ENCODE data around the gene LIPC.

Gene LIPC

GRCh38 chr15:58431221-58432149, at the start of gene LIPC:
TSS of gene LIPC (plus strand) at chr15:58431991. CDS start at chr15:58432033, 42 bp downstream.
- DNase-seq, result no peak
- in situ Hi-C loops (cut with MboI; ENCODE audit: low pct_unique_long_range_greater_than_20kb, low sequenced_read_pairs), result no loop called here

DNA sequence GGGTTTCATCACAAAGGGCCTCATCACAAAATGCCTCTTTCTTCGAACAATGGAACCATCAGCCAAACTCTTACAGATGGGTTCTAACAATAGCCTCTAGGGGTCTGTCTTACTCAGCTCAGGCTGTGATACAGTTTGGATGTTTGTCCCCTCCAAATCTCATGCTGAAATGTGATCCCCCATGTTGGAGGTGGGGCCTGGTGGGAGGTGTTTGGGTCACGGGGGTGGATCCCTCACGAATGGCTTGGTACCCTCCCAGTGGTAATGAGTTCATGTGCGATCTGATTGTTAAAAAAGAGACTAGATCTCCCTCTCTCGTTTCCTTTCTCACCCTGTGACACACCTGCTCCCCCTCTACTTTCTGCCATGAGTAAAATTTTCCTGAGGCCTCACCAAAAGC, 47.9 kb upstream of the LIPC start:
- peak; percentile 30 for DNase-seq
- in situ Hi-C loops (cut with MboI; ENCODE audit: low pct_unique_long_range_greater_than_20kb, low sequenced_read_pairs), result no loop called here

DNA sequence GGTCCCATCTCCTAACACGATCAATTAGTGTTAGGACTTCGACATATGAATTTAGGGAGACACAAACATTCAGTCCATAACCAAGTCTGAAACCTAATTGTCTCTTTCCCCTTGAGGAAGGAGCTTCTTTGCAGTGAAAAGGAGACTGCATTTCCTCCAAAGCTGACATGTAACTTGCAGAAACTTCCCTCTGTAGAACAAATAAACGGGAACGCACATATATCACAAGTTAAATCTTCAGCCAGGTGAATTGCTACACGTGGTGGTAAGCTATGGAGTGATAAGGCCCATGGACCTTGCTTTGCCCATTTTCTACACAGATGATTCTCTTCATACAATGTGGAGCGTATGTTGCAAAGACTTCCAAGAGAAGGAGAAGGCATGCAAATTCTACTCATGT, 47.1 kb upstream of the LIPC start:
- DNase-seq, result no peak
- in situ Hi-C loops (cut with MboI; ENCODE audit: low pct_unique_long_range_greater_than_20kb, low sequenced_read_pairs), result no loop called here

- DNase-seq, result no peak
- in situ Hi-C loops (cut with MboI; ENCODE audit: low pct_unique_long_range_greater_than_20kb, low sequenced_read_pairs), result no loop called here
These were observed 45.7 kb upstream of the LIPC start for GRCh38 chr15:58386081-58386480.

- in situ Hi-C loops (cut with MboI; ENCODE audit: low pct_unique_long_range_greater_than_20kb, low sequenced_read_pairs), result no loop called here
- no peak for DNase-seq
These were observed 45.1 kb upstream of the LIPC start for GRCh38 chr15:58386641-58387040.

GRCh38 chr15:58387130-58387529, 44.7 kb upstream of the LIPC start:
- DNase-seq, result no peak
- in situ Hi-C loops (cut with MboI; ENCODE audit: low pct_unique_long_range_greater_than_20kb, low sequenced_read_pairs), result no loop called here

GRCh38 chr15:58388211-58388610, 43.6 kb upstream of the LIPC start:
- DNase-seq, result no peak
- in situ Hi-C loops (cut with MboI; ENCODE audit: low pct_unique_long_range_greater_than_20kb, low sequenced_read_pairs), result no loop called here

- DNase-seq, result no peak
- in situ Hi-C loops (cut with MboI; ENCODE audit: low pct_unique_long_range_greater_than_20kb, low sequenced_read_pairs), result no loop called here
These were observed 41.7 kb upstream of the LIPC start for GRCh38 chr15:58390118-58390517.

GRCh38 chr15:58390655-58391054, 41.1 kb upstream of the LIPC start:
- in situ Hi-C loops (cut with MboI; ENCODE audit: low pct_unique_long_range_greater_than_20kb, low sequenced_read_pairs), result no loop called here
- DNase-seq, result no peak

DNA sequence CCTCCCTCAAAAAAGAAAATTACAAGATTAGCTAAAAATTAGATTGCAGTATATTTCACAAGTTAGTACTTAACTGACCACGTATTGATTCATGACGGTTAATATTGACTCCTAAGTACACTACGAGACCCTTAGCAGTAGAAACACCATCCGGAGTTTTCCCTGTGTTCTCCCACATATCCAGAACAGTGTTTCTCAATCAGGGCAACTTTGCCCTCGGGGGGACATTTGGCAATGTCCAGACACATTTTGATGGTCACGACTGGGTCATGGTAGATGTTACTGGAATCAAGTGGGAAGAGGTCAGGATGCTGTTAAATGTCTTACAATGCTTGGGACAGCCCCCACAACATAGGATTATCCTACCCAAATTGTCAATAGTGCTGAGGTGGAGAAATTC, 40.7 kb upstream of the LIPC start:
- DNase-seq, result no peak
- in situ Hi-C loops (cut with MboI; ENCODE audit: low pct_unique_long_range_greater_than_20kb, low sequenced_read_pairs), result no loop called here

GRCh38 chr15:58392141-58392540, 39.6 kb upstream of the LIPC start:
- in situ Hi-C loops (cut with MboI; ENCODE audit: low pct_unique_long_range_greater_than_20kb, low sequenced_read_pairs), result no loop called here
- DNase-seq, result no peak

DNA sequence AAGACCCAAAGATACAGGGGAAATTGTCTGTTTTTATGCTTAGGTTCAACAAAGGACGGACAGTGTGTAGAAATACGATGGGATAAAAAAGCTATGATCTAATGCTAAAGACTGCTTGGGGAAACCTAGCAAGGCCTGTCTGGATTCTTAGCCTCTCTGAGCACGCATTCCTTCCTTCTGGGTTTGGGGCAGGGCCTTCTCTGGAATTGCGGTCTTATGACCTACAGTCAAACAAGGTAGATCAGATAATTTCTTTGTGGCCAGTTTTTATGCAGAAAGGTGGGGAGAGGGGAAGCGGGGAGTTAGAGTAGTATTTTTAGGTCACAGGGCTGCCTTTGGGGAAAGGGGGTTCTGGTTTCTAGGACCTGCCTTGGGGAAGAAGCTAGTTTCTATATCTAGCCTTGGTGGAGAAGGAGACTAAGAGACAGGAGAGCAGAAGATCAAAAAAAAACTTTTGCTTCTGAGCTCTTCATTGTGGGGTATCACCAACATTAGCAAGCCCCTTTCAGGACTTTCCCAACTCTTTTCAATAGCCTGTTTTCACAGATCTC, 39.1 kb upstream of the LIPC start:
- no peak for DNase-seq
- in situ Hi-C loops (cut with MboI; ENCODE audit: low pct_unique_long_range_greater_than_20kb, low sequenced_read_pairs), result no loop called here

DNA sequence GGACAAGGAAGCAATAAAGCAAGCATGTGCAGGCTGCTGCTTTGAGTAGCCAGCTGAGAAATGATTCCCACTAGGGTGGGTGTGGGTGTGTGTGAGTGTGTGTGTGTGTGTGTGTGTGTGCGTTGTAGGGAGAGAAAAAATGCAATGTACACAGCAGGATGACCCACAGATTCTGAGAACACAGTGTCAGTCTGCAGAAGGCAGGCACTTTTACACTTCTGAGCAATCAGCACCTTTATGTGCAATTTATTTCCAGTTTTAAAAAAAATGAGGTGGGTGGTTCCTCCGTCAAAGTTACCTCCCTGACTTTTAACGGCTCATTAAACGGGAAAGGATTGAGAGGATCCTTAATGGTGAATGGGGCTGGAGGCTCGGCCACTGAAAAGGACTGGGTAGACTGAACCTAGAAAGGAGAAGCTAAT, 38.5 kb upstream of the LIPC start:
- in situ Hi-C loops (cut with MboI; ENCODE audit: low pct_unique_long_range_greater_than_20kb, low sequenced_read_pairs), result no loop called here
- no peak for DNase-seq

DNA sequence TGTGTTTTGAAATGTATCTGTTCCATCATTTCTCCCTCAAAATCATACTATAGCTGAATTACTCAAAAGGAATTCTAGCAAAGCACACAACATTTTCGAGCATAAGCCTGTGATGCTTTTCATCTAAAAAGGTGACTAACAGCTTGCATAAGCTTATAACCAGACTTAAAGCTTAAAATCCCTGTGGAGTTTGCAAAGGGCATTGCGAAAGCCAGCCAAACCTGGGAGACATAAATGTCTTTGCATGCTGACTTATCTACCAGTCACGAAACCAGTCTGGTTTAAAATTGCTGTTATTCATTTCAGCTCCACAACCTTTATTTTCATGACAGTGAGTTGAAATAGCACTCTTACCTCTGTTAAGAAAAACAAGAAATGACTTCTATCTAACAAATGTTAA, 35.6 kb upstream of the LIPC start:
- no peak for DNase-seq

GRCh38 chr15:58398071-58398470, 33.7 kb upstream of the LIPC start:
- in situ Hi-C loops (cut with MboI; ENCODE audit: low pct_unique_long_range_greater_than_20kb, low sequenced_read_pairs), result no loop called here
- DNase-seq, result no peak

More for the DNA sequence above, 35.6 kb upstream of the LIPC start:
- in situ Hi-C loops (cut with MboI; ENCODE audit: low pct_unique_long_range_greater_than_20kb, low sequenced_read_pairs), result no loop called here

DNA sequence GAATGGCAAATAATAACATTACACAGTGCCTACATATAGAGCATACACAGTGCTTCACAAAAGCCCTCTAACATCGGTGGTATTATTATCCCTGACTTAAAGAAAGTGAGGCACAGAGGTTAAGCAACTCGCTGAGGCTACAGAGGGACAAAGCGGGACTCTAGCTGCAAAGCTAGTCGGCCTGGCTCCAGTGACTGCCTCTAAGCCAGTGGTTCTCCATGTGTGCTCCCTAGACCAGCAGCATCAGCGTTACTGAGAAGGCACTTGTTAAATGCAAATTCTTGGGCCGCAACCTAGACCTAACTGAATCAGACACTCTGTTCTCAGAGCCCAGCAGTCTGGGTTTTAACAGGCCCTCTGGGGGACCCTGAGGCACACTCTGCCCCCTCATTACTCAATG, 33.1 kb upstream of the LIPC start:
- no peak for DNase-seq
- in situ Hi-C loops (cut with MboI; ENCODE audit: low pct_unique_long_range_greater_than_20kb, low sequenced_read_pairs), result no loop called here

DNA sequence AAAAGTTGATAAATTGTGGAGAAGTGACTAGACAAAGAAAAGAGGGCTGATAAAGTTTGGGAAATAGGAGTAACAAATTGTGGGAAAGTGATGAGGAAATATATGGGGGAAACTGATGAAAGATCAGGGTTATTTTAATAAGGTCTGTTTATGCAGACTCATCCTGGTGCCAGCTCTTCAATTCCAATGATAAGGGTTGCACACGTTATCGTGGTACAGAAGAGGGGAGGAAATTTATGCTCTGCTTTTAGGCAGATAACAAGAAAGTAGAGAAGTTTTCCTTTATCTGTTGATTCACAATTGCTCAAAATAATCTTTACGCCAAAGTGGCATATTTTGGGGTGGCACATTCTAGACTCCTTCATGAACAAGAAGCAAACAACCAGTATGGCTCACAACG, 32.1 kb upstream of the LIPC start:
- DNase-seq, result no peak
- in situ Hi-C loops (cut with MboI; ENCODE audit: low pct_unique_long_range_greater_than_20kb, low sequenced_read_pairs), result no loop called here

DNA sequence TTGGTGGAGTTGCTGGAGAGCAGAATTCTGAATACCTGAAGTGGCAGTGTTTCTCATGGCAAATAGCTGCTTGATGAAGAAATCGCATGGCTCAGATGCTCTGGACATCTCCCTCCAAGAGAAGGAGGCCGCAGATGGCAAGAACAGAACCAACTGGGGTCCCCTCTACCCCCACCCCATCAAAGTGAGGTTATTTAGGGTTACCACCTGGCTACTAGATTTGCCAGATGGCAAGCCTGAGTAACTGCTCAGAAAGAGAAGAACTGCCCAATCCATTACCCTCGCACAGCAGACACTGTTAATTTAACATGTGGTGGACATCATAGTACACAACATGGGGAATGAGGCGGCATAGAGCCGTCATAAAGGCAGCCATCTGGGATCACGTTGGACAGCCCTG, 30.5 kb upstream of the LIPC start:
- in situ Hi-C loops (cut with MboI; ENCODE audit: low pct_unique_long_range_greater_than_20kb, low sequenced_read_pairs), result no loop called here
- no peak for DNase-seq

GRCh38 chr15:58401991-58402649, 29.7 kb upstream of the LIPC start:
- in situ Hi-C loops (cut with MboI; ENCODE audit: low pct_unique_long_range_greater_than_20kb, low sequenced_read_pairs), result no loop called here
- peak; percentile 7 for DNase-seq

DNA sequence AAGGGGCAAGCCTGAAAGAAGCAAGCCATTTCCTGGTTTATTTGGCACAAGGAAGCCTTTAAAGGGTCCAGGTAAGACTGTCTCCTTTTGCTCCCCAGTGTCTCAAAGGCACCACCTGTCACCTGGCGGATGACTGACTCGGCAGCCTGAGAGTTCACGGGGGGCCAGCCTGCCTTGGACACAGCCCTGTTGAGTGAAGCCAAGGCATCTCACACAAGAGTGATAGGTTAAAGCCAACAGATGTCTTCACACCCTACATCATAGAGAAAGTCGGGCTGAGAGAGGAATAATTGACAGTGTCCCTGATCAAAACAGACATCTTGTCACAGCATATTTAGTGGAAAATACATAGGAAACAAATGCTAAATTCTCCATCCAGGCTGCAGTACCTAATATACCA, 28.2 kb upstream of the LIPC start:
- in situ Hi-C loops (cut with MboI; ENCODE audit: low pct_unique_long_range_greater_than_20kb, low sequenced_read_pairs), result no loop called here
- DNase-seq, result no peak
